KBM-7 (cell line): ENCODE results near the gene JAK3.
"Not testable (repeated sequence)": the region's sequence is repeated elsewhere in the genome, so short reads cannot be mapped to it uniquely, and the experiment has no call there.

Experiments used
- DNase-seq: peaks from one replicate; pipeline ENCODE4 v3.0.0-alpha.2; 2015
- in situ Hi-C: fragments of 300-500 bp; cut with MboI; formaldehyde crosslinking; loops from 2 replicates; pipeline ENCODE4 v1.14.3; 2020; ENCODE audit warnings: low sequenced_read_pairs, low pct_unique_long_range_greater_than_20kb, mixed read lengths

Gene JAK3

DNA sequence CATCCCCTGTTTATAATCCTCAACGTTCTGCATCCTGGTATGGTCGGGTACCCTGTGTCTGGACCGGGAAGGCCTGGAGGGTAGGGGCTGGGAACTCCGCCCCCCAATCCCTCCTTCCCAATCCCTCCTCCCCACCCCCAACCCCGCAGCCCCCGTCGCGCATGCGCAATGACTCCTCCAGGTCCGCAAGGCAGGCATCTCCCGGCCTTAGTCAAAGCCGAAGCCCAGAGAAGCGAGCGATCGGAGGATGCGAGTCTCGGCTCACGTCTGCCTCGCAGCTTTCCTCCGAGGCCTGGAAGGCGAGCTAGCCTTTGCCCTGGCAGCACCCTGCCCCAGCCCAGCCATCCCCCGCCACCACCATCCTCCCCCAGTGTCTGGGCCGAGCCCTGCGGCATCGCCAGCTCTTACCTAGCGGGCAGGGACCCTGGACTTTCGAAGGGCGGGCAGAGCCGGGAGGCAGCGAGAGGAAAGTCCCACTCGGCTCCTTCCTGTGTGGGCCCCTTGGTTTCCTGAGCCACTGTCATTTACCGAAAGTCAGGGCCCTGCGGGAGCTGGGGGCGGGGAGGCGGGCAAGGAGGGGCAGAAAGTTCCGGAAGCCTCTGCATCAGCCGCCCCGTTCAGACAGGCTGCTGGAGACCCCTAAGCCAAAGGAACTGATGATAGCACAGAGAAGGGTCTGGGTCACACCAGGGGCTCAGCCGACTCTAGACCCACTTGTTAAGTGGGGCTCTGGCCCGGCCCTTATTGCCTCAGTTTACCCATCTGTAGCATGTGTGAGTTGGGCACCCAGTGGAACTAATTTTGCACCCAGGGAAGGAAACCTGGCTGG, at the start of gene JAK3:
TSS of gene JAK3 (minus strand) at position 445 of the 829 bp plus-strand sequence. CDS start 3,565 bp downstream, outside the sequence.
- in situ Hi-C loops, result no loop called here
- DNase-seq, result peak; percentile 62

DNA sequence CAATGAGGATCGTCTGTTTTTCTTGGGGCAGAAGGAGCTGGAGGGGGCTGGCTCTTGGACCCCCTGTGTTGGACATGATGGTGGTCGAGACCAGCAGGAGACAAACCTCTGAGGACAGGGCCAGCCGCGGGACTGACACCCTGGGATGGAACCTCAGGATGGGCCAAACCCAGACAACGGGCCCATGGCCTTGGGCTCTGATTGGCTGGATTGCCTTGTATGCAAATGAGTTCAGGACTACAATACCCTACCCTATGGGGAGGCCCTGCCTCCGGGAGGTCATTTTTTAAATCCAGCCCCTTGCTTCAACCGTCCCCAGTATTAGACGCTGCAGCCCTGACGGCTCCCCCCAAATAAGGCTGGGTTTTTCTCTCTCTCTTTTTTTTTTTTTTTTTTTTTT, 46.0 kb upstream of the JAK3 start:
- in situ Hi-C loops, result no loop called here
- no peak for DNase-seq

DNA sequence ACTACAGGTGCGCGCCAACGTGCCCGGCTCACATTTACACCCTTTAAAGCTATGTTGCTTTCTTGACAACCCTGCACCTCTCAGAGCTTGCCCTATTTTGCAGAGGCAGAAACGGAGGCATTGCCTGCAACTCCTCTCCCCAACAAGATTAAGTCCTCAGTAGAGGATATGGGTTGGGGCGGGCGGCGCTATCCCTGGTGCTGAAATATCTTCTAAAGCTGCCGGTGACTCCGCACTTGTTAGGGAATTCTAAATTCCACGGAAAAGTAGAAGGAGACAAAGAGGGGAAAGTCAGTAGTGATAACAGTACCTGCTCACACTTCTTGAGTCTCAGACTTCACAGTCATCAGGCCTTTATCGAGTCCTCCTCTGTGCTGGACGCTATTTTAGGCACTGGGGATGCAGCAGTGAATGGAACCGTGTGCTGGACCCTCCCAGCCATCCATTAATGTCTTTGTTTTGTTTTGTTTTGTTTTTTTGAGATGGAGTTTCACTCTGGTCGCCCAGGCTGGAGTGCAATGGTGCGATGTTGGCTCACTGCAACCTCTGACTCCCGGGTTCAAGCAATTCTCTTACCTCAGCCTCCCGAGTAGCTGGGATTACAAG, 41.9 kb upstream of the JAK3 start:
- in situ Hi-C loops, result no loop called here
- DNase-seq, result peak; percentile 44

DNA sequence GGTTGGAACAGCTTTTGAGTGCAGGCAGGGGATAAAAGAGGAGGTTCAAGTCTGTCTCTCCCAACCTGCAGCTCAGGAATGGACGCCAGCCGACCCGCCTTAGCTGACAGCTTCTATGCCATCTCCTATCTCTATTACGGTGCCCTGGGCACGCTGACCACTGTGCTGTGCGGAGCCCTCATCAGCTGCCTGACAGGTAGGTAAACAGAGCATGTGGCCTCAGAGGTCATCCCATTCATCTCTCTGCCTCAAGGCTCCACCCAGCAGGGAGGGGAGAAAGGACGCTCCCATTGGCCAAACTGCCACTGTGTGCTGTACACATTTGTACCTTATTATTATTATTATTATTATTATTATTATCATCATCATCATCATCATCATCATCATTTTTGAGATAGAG, 40.5 kb upstream of the JAK3 start:
- in situ Hi-C loops, result no loop called here
- no peak for DNase-seq

DNA sequence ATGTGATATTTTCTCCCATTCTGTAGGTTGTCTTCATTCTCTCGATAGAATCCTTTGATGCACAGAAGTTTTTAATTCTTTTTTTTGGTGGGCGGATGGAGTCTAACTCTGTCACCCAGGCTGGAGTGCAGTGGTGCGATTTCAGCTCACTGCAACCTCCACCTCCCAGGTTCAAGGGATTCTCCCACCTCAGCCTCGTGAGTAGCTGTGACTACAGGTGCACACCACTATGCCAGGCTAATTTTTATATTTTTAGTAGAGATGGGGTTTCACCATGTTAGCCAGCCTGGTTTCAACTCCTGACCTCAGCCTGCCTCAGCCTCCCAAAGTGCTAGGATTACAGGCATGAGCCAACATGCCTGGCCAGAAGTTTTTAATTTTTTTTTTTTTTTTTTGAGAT, 39.4 kb upstream of the JAK3 start:
- DNase-seq, in situ Hi-C loops: not testable (repeated sequence)

DNA sequence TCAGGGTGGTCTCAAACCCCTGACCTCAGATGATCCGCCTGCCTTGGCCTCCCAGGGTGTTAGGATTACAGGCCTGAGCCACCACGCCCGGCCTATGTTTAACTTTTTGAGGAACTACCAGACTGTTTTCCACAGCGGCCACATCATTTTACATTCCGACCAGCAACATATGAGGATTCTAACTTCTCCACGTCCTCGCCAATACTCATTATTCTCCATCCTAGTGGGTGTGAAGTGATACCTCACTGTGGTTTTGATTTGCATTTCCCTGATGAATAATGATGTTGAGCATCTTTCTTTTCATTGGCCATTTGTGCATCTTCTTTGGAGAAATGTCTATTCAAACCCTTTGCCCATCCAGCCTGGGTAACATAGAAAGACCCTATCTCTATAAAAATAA, 38.7 kb upstream of the JAK3 start:
- no peak for DNase-seq
- in situ Hi-C loops, result no loop called here

DNA sequence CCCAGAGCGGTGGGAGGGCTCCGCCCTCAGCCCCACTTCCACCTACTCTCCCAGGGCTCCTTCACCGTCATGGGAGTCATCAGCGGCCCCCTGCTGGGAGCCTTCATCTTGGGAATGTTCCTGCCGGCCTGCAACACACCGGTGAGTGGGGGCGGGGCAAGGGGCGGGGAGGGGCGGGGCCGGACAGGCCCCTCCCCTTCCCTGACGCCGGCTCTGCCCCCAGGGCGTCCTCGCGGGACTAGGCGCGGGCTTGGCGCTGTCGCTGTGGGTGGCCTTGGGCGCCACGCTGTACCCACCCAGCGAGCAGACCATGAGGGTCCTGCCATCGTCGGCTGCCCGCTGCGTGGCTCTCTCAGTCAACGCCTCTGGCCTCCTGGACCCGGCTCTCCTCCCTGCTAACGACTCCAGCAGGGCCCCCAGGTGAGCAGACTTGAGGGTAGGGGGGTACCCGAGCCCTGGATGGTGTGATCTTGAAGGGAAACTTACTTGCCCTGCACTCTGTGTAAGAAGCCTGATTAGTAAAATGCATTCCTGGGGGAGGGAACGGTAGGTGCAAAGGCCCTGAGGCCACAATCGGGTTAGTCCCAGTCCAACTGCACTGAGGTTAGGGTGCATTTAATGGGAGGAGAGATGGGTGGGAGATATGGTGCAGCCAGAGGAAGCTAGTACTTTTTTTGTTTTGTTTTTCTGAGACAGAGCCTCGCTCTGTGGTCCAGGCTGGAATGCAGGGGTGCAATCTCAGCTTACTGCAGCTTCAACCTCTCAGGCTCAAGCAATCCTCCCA, 36.0 kb upstream of the JAK3 start:
- in situ Hi-C loops, result no loop called here
- DNase-seq, result no peak

DNA sequence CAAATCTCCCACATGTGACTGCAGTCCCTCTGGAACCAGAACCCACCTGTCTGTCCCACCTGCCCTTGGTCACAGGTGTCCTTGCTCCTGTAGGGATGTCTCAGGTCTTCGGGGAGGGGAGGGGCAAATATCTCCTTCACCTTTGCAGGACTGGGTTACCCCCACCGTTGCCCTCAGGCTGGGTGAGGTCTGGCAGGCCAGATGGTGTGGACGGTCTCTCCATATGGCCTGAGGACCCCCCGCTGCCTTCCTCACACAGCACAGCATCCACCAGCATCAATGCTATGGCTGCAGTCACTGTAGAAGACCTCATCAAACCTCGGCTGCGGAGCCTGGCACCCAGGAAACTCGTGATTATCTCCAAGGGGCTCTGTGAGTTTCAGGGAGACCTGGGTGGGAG, 33.9 kb upstream of the JAK3 start:
- in situ Hi-C loops, result no loop called here
- DNase-seq, result no peak

DNA sequence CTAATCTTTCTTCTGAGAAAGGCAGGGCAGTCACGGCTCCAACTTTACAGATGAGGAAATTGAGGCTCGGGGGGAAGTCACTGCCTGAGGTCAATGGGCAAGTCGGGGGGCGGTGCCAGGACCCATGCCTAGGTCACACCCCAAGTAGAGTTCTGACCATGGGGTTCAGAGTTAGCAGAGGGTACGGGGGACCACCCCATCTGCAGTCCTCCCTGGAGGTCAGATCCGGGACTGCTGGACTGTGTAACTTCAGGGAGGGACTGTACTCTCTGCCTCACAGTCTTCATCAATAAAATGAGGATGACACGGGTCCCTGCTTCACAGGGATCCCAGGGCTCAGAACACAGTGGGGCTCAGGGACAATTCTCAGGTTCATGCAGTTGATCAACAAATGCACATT, 31.7 kb upstream of the JAK3 start:
- in situ Hi-C loops, result no loop called here
- no peak for DNase-seq

DNA sequence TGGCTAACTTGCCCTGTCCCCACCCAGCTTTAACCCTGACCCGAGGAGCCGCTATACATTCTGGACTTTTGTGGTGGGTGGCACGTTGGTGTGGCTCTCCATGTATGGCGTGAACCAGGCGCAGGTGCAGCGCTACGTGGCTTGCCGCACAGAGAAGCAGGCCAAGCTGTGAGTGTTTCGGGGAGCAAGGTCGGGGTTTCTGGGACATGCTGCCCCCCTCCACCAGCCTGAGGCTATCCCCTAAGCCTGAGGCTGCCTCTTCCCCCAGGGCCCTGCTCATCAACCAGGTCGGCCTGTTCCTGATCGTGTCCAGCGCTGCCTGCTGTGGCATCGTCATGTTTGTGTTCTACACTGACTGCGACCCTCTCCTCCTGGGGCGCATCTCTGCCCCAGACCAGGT, 29.9 kb upstream of the JAK3 start:
- in situ Hi-C loops, result no loop called here
- DNase-seq, result no peak

DNA sequence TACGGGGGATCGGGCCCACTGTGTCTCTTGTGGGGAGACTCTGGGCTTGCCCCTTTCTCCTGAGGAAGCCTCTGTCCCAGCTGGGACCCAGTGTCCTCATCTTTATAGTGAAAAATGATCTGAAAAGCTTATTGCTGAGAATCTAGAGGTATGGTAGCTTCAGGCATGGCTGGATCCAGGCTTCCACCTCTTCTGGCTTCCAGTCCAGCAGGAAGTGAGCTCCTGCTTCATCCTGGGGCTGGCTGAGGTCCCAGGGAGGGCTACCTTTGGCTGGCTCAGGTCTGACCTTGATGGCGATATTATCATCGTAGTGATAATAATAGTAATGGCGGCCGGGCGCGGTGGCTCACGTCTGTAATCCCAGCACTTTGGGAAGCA, 27.0 kb upstream of the JAK3 start:
- DNase-seq, result no peak
- in situ Hi-C loops, result no loop called here

DNA sequence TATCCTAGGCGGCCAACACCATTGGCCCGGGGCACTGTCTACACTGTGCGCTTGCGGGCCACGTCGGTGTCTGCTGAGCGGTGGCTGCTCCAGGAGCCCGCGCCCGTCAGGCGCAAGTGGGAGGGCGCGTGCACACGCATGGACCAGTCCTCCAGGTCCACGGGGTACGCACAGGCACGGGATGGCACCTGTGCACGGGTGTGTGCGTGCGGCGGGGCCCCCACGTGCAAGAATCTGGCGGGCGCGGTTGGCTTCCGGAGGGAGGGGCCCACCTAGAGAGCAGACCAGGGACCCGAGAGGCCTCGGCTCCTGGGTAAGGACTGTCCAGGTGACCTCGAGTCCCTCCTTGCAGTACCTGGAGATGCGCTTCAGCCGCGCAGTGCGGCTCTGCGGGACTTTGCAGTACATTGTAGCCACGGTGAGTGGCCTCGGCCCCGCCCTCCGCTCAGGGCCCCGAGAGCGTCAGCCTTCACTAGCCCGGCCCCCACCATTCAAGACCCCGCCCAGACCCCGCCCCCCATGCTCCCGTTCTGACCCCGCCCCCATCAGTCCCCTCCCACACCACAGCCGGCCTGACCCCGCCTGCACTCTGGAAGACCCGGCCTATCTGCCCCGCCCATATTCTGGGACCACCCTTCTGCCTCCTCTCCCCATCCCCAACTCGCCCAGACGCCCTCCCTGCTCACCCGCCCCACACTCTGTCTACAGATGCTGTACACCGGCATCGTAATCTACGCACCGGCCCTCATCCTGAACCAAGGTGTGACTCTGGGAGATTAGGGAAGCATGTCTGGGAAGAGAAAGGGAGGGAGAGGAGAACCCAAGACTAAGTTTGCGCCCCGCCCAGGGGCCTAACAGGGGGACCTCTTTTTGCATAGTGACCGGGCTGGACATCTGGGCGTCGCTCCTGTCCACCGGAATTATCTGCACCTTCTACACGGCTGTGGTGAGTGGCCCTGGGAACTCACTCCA, 26.3 kb upstream of the JAK3 start:
- DNase-seq, result no peak
- in situ Hi-C loops, result no loop called here

DNA sequence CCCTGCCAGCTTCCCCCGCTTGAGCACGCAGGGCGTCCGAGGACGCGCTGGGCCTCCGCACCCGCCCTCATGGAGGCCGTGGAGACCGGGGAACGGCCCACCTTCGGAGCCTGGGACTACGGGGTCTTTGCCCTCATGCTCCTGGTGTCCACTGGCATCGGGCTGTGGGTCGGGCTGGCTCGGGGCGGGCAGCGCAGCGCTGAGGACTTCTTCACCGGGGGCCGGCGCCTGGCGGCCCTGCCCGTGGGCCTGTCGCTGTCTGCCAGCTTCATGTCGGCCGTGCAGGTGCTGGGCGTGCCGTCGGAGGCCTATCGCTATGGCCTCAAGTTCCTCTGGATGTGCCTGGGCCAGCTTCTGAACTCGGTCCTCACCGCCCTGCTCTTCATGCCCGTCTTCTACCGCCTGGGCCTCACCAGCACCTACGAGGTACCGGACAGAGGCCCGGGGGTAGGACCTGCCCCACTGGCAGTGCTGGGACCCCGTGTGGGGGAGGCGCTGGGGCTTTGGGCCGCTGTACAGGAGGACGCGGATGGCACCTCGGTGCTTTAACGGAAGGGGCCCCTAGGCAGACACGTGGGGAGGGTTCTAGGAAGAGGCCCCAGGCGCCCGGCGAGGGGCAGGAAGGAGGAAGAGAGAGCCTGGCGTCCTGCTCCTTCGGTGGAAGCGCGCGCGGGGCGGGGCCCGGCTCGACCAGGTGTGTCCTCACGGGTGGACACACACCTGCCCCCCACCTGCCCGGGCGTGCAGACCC, 24.6 kb upstream of the JAK3 start:
- DNase-seq, result peak; percentile 55
- in situ Hi-C loops, result no loop called here

DNA sequence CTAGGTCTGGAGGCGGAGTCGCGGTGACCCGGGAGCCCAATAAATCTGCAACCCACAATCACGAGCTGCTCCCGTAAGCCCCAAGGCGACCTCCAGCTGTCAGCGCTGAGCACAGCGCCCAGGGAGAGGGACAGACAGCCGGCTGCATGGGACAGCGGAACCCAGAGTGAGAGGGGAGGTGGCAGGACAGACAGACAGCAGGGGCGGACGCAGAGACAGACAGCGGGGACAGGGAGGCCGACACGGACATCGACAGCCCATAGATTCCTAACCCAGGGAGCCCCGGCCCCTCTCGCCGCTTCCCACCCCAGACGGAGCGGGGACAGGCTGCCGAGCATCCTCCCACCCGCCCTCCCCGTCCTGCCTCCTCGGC, 24.1 kb upstream of the JAK3 start, which contains the start of gene SLC5A5:
TSS of gene SLC5A5 (plus strand) at position 68 of the 373 bp plus-strand sequence. CDS start 375 bp downstream, outside the sequence.
- DNase-seq, result peak; percentile 50
- in situ Hi-C loops, result no loop called here

DNA sequence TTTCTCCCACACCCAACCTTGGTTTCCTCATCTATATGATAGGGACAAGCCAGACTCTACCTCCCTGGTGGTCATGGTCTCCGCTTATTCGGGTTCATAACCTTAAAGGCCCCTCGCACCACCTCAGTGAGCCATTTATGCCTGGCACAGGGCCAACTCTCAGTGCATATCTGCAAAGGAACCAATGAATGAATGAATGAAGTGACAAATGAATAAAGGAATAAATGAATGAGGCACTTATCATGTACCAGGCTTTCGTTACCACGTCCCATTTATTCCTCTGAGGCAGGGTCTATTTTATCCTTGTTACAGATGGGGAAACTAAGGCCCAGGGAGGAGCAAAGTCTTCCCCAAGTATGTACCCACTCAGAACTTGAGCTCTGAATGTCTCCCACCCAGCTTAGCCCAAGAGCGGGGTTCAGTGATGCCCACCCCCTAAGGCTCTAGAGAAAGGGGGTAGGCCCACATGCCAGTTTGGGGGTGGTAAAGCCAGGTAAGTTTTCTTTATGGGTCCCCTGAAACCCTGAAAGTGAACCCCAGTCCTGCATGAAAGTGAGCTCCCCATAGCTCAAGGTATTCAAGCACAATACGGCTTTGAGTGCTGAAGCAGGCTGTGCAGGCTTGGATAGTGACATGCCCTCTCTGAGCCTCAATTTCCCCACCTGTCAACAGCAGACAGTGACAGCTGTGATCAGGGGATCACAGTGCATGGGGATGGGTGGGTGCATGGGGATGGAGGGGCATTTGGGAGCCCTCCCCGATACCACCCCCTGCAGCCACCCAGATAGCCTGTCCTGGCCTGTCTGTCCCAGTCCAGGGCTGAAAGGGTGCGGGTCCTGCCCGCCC, 23.5 kb upstream of the JAK3 start:
- DNase-seq, result no peak
- in situ Hi-C loops, result no loop called here

DNA sequence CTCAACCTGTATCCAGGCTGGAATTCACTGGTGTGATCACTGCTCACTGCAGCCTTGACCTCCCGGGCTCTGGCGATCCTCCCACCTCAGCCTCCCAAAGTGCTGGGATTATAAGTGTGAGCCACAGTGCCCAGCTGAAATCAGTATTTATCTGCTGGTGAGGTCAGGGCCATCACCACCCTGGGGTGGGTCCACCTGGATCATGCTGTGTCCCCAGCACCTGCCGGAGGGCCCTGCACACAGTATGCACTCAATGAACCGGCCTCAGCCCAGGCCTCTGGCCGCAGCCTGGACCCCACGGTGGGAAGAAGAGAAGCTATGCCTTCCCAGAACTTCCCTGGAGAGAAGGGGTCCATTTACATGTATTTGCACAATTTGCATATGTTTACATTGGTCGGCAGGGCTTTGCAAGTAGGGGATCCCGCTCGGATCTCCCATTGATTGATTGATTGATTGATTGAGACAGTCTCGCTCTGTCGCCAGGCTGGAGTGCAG, 21.4 kb upstream of the JAK3 start:
- no peak for DNase-seq
- in situ Hi-C loops, result no loop called here

DNA sequence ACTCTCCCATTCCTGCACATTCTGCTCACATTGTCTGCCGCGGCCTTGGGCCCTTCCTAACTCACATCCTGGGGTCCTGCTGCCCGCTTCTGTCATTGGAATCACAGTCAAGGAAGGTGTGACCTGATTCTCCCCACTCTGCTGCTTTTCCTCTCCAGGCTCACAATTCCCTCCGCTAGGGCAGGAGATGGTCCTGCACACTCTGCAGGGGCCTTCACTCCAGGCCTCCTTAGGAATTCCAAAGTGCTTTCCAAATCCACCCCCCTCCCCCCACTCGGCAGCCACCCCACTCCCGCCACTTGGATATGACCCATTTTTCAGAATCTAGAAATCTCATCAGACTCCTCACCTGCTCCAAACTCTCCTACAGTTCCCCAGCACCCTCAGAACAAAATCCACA, 20.9 kb upstream of the JAK3 start:
- no peak for DNase-seq
- in situ Hi-C loops, result no loop called here
